Measurements from ENCODE around the gene OBI1.

OBI1 gene

DNA sequence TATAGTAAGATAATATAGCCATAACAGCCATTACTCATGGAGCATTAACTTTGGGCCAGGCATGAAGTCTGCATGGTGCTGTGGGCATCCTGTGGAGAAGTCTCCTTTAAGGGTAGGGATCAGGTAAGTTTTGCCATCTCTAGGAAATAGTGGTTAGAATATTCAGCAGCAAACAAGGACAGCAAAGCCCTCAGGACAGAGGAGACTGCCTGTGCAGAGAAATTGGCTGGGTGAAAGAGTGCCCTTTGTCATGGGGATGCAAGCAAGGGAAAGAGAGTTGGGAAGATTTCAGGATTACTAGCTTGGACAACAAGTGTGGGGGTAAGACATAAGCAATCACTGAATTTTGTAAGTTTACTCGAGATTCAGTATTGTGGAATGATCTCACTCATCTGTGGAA, 15.7 kb upstream of the OBI1 start:
- DNase-seq, result no peak
- Histone ChIP-seq H3K36me3 (ENCODE audit: control insufficient read depth, insufficient read depth, low read length) (no peaks in the 10 kb centered on the region), H3K9me3 (ENCODE audit: control insufficient read depth, low read length) (no peaks in the 10 kb centered on the region), H3K27ac (ENCODE audit: insufficient read depth, low read length, poor library complexity, severe bottlenecking) (no peak overlapping the region), H3K4me3 (ENCODE audit: insufficient read depth, low read depth, low read length, poor library complexity, severe bottlenecking) (no peak overlapping the region), H3K27me3 (replicated peaks; ENCODE audit: control insufficient read depth, insufficient read depth, low read length, poor library complexity, severe bottlenecking) (no peaks in the 10 kb centered on the region), H3K4me1 (ENCODE audit: control insufficient read depth, insufficient read depth, low read length, poor library complexity, severe bottlenecking) (no peaks in the 10 kb centered on the region)

DNA sequence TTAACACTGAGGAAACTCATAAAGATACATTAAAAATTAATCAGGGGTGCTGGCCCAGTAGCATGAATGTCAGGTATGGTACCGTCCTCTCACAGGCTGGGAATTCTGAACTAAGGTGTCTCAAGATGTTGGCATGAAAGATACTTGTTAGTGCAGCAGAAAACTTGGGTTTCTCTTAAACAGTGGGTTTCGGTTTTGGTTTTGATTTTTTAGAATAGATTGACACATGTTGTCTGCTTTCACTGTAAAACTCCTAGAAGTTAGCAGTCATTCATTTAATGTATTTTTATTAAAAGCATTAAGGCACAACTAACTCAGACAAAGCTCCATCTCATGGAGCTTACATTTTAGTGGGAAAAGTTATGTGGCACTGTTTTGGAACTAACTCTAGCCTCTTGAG, 3.5 kb upstream of the OBI1 start:
- no peak overlapping the region for H3K4me3 ChIP-seq (ENCODE audit: insufficient read depth, low read depth, low read length, poor library complexity, severe bottlenecking)
- no peaks in the 10 kb centered on the region for H3K9me3 ChIP-seq (ENCODE audit: control insufficient read depth, low read length)
- DNase-seq, result no peak
- H3K36me3 ChIP-seq (ENCODE audit: control insufficient read depth, insufficient read depth, low read length), result no peaks in the 10 kb centered on the region
- no peaks in the 10 kb centered on the region for H3K27me3 ChIP-seq (replicated peaks; ENCODE audit: control insufficient read depth, insufficient read depth, low read length, poor library complexity, severe bottlenecking)
- no peak overlapping the region for H3K27ac ChIP-seq (ENCODE audit: insufficient read depth, low read length, poor library complexity, severe bottlenecking)
- H3K4me1 ChIP-seq (ENCODE audit: control insufficient read depth, insufficient read depth, low read length, poor library complexity, severe bottlenecking), result peaks cover 8% of the 10 kb centered on the region

GRCh38 chr13:78660495-78660857, 1.5 kb upstream of the OBI1 start:
- H3K9me3 ChIP-seq (ENCODE audit: control insufficient read depth, low read length), result no peaks in the 10 kb centered on the region
- H3K27ac ChIP-seq (ENCODE audit: insufficient read depth, low read length, poor library complexity, severe bottlenecking), result no peak overlapping the region
- peak overlapping the region; percentile 93 for H3K4me3 ChIP-seq (ENCODE audit: insufficient read depth, low read depth, low read length, poor library complexity, severe bottlenecking)
- peaks cover 9% of the 10 kb centered on the region for H3K4me1 ChIP-seq (ENCODE audit: control insufficient read depth, insufficient read depth, low read length, poor library complexity, severe bottlenecking)
- H3K36me3 ChIP-seq (ENCODE audit: control insufficient read depth, insufficient read depth, low read length), result no peaks in the 10 kb centered on the region
- H3K27me3 ChIP-seq (replicated peaks; ENCODE audit: control insufficient read depth, insufficient read depth, low read length, poor library complexity, severe bottlenecking), result no peaks in the 10 kb centered on the region
- no peak for DNase-seq

GRCh38 chr13:78659732-78660494, 958 bp upstream of the OBI1 start:
- H3K4me3 ChIP-seq (ENCODE audit: insufficient read depth, low read depth, low read length, poor library complexity, severe bottlenecking), result peak overlapping the region; percentile 93
- no peak for DNase-seq
- no peaks in the 10 kb centered on the region for H3K9me3 ChIP-seq (ENCODE audit: control insufficient read depth, low read length)
- H3K4me1 ChIP-seq (ENCODE audit: control insufficient read depth, insufficient read depth, low read length, poor library complexity, severe bottlenecking), result peaks cover 9% of the 10 kb centered on the region
- H3K36me3 ChIP-seq (ENCODE audit: control insufficient read depth, insufficient read depth, low read length), result no peaks in the 10 kb centered on the region
- H3K27ac ChIP-seq (ENCODE audit: insufficient read depth, low read length, poor library complexity, severe bottlenecking), result no peak overlapping the region
- H3K27me3 ChIP-seq (replicated peaks; ENCODE audit: control insufficient read depth, insufficient read depth, low read length, poor library complexity, severe bottlenecking), result no peaks in the 10 kb centered on the region

- H3K27me3 ChIP-seq (replicated peaks; ENCODE audit: control insufficient read depth, insufficient read depth, low read length, poor library complexity, severe bottlenecking), result no peaks in the 10 kb centered on the region
- no peaks in the 10 kb centered on the region for H3K9me3 ChIP-seq (ENCODE audit: control insufficient read depth, low read length)
- peak overlapping the region; percentile 62 for H3K27ac ChIP-seq (ENCODE audit: insufficient read depth, low read length, poor library complexity, severe bottlenecking)
- H3K4me3 ChIP-seq (ENCODE audit: insufficient read depth, low read depth, low read length, poor library complexity, severe bottlenecking), result peak overlapping the region; percentile 93
- H3K4me1 ChIP-seq (ENCODE audit: control insufficient read depth, insufficient read depth, low read length, poor library complexity, severe bottlenecking), result peaks cover 9% of the 10 kb centered on the region
- no peak for DNase-seq
- no peaks in the 10 kb centered on the region for H3K36me3 ChIP-seq (ENCODE audit: control insufficient read depth, insufficient read depth, low read length)
Measured at GRCh38 chr13:78659450-78659730, 435 bp upstream of the OBI1 start.

- Histone ChIP-seq H3K27ac (ENCODE audit: insufficient read depth, low read length, poor library complexity, severe bottlenecking) (peak overlapping the region; percentile 62), H3K27me3 (replicated peaks; ENCODE audit: control insufficient read depth, insufficient read depth, low read length, poor library complexity, severe bottlenecking) (no peaks in the 10 kb centered on the region), H3K4me3 (ENCODE audit: insufficient read depth, low read depth, low read length, poor library complexity, severe bottlenecking) (peak overlapping the region; percentile 93), H3K9me3 (ENCODE audit: control insufficient read depth, low read length) (no peaks in the 10 kb centered on the region), H3K4me1 (ENCODE audit: control insufficient read depth, insufficient read depth, low read length, poor library complexity, severe bottlenecking) (peaks cover 9% of the 10 kb centered on the region), H3K36me3 (ENCODE audit: control insufficient read depth, insufficient read depth, low read length) (no peaks in the 10 kb centered on the region)
- no peak for DNase-seq
Measured at GRCh38 chr13:78657699-78658629, 991 bp downstream of the OBI1 start.

DNA sequence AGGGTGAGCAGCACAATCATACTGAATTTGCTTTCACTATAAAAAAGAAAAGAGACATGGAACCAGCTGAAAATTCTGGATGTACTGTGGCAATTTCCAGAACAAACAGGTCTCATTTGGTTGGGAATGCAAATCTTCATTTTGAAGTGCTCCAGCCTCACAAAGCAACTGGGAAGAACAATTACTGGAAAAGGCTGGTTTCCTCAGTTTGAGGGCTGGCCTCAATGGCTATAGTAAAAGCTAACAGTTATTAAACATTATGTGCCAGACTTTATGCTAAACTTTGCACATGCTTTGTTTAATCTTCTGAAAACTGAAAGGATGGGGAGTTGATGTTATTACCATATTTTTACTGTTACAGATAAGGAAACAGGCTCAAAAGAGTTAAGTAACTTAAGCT, 3.0 kb downstream of the OBI1 start:
- Histone ChIP-seq H3K36me3 (ENCODE audit: control insufficient read depth, insufficient read depth, low read length) (no peaks in the 10 kb centered on the region), H3K9me3 (ENCODE audit: control insufficient read depth, low read length) (no peaks in the 10 kb centered on the region), H3K27me3 (replicated peaks; ENCODE audit: control insufficient read depth, insufficient read depth, low read length, poor library complexity, severe bottlenecking) (no peaks in the 10 kb centered on the region), H3K4me3 (ENCODE audit: insufficient read depth, low read depth, low read length, poor library complexity, severe bottlenecking) (no peak overlapping the region), H3K4me1 (ENCODE audit: control insufficient read depth, insufficient read depth, low read length, poor library complexity, severe bottlenecking) (peaks cover 9% of the 10 kb centered on the region), H3K27ac (ENCODE audit: insufficient read depth, low read length, poor library complexity, severe bottlenecking) (no peak overlapping the region)
- DNase-seq, result no peak

- H3K27me3 ChIP-seq (replicated peaks; ENCODE audit: control insufficient read depth, insufficient read depth, low read length, poor library complexity, severe bottlenecking), result no peaks in the 10 kb centered on the region
- no peak overlapping the region for H3K4me3 ChIP-seq (ENCODE audit: insufficient read depth, low read depth, low read length, poor library complexity, severe bottlenecking)
- no peaks in the 10 kb centered on the region for H3K36me3 ChIP-seq (ENCODE audit: control insufficient read depth, insufficient read depth, low read length)
- H3K4me1 ChIP-seq (ENCODE audit: control insufficient read depth, insufficient read depth, low read length, poor library complexity, severe bottlenecking), result peaks cover 10% of the 10 kb centered on the region
- no peak overlapping the region for H3K27ac ChIP-seq (ENCODE audit: insufficient read depth, low read length, poor library complexity, severe bottlenecking)
- no peaks in the 10 kb centered on the region for H3K9me3 ChIP-seq (ENCODE audit: control insufficient read depth, low read length)
- no peak for DNase-seq
Measured at GRCh38 chr13:78655007-78655406, 3.9 kb downstream of the OBI1 start.

DNA sequence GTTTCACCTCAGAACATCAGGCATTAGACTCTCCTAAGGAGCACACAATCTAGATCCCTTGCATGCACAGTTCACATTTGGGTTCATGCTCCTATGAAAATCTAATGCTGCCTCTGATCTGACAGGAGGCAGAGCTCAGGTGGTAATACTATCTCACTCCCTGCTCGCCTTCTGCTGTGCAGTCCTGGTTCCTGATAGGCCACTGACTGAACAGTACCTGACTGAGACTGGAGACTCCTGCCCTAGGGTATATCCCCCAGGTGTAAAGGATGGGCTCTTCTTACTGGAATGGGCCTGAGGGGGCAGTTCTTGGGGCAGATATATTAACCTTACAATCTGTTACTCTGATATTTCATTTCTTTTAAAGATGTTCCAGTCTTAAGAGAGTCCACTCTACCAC, 6.3 kb downstream of the OBI1 start:
- H3K27me3 ChIP-seq (replicated peaks; ENCODE audit: control insufficient read depth, insufficient read depth, low read length, poor library complexity, severe bottlenecking), result no peaks in the 10 kb centered on the region
- H3K27ac ChIP-seq (ENCODE audit: insufficient read depth, low read length, poor library complexity, severe bottlenecking), result no peak overlapping the region
- no peaks in the 10 kb centered on the region for H3K9me3 ChIP-seq (ENCODE audit: control insufficient read depth, low read length)
- H3K36me3 ChIP-seq (ENCODE audit: control insufficient read depth, insufficient read depth, low read length), result no peaks in the 10 kb centered on the region
- peaks cover 10% of the 10 kb centered on the region for H3K4me1 ChIP-seq (ENCODE audit: control insufficient read depth, insufficient read depth, low read length, poor library complexity, severe bottlenecking)
- no peak for DNase-seq
- no peak overlapping the region for H3K4me3 ChIP-seq (ENCODE audit: insufficient read depth, low read depth, low read length, poor library complexity, severe bottlenecking)

- no peak for DNase-seq
- Histone ChIP-seq H3K4me1 (ENCODE audit: control insufficient read depth, insufficient read depth, low read length, poor library complexity, severe bottlenecking) (peaks cover 7% of the 10 kb centered on the region), H3K27me3 (replicated peaks; ENCODE audit: control insufficient read depth, insufficient read depth, low read length, poor library complexity, severe bottlenecking) (no peaks in the 10 kb centered on the region), H3K4me3 (ENCODE audit: insufficient read depth, low read depth, low read length, poor library complexity, severe bottlenecking) (no peak overlapping the region), H3K27ac (ENCODE audit: insufficient read depth, low read length, poor library complexity, severe bottlenecking) (no peak overlapping the region), H3K9me3 (ENCODE audit: control insufficient read depth, low read length) (no peaks in the 10 kb centered on the region), H3K36me3 (ENCODE audit: control insufficient read depth, insufficient read depth, low read length) (no peaks in the 10 kb centered on the region)
Measured at GRCh38 chr13:78650717-78651083, 8.3 kb downstream of the OBI1 start.
